NK-92 treated with Interleukin-12 subunit alpha and Interleukin-12 subunit beta, amount 100 ng/mL, for 24 hours (cell line): Measurements from ENCODE around the gene MMEL1.
"Not testable (repeated sequence)": the region's sequence is repeated elsewhere in the genome, so short reads cannot be mapped to it uniquely, and the experiment has no call there.

Source experiments
- DNase-seq: peaks from one replicate; lab custom pipeline; 2025; lab: John Stamatoyannopoulos, UW

MMEL1 gene

GRCh38 chr1:2590233-2591141, 42.3 kb downstream of the MMEL1 start:
- DNase-seq, result no peak

GRCh38 chr1:2589431-2590232, 43.2 kb downstream of the MMEL1 start:
- DNase-seq, result no peak

- no peak for DNase-seq
Observed at GRCh38 chr1:2588661-2589430, 44.0 kb downstream of the MMEL1 start.

GRCh38 chr1:2587860-2588571, 44.8 kb downstream of the MMEL1 start:
- DNase-seq, result no peak

GRCh38 chr1:2587071-2587859, 45.6 kb downstream of the MMEL1 start:
- DNase-seq, result no peak

- DNase-seq, result peak; percentile 96
Observed at GRCh38 chr1:2586154-2587070, 46.4 kb downstream of the MMEL1 start, which contains the start of gene PRXL2B. PRXL2B (plus strand) TSS chr1:2586777; CDS start chr1:2586886, 109 bp downstream.

GRCh38 chr1:2585318-2586092, 47.3 kb downstream of the MMEL1 start:
- DNase-seq, result peak; percentile 60

- no peak for DNase-seq
Observed at GRCh38 chr1:2584686-2585317, 48.0 kb downstream of the MMEL1 start.

- no peak for DNase-seq
Observed at GRCh38 chr1:2583871-2584351, 48.9 kb downstream of the MMEL1 start.

- DNase-seq, result no peak
Observed at GRCh38 chr1:2583331-2583791, 49.5 kb downstream of the MMEL1 start.

GRCh38 chr1:2582391-2582790, 50.4 kb downstream of the MMEL1 start:
- no peak for DNase-seq

- no peak for DNase-seq
Observed at GRCh38 chr1:2580691-2581090, 52.1 kb downstream of the MMEL1 start.

- no peak for DNase-seq
Observed at GRCh38 chr1:2578758-2579118, 54.1 kb downstream of the MMEL1 start.

- DNase-seq, result not testable (repeated sequence)
Observed at GRCh38 chr1:2577565-2578075, 55.2 kb downstream of the MMEL1 start.

GRCh38 chr1:2575801-2576663, 56.8 kb downstream of the MMEL1 start:
- no peak for DNase-seq

- no peak for DNase-seq
Observed at GRCh38 chr1:2574350-2574749, 58.5 kb downstream of the MMEL1 start.
